Measurements from ENCODE around the gene PCP2.

PCP2 gene

GRCh38 chr19:7678971-7679751 lies 45.6 kb upstream of the PCP2 start:
- no peak for DNase-seq (ENCODE audit: low read depth)
- no peak for TF ChIP-seq CTCF (conservative IDR thresholded peaks at IDR 0.05; ENCODE audit: low read length)
- H3K4me3 ChIP-seq (ENCODE audit: low read length) = no peak overlapping the region

- no peak for TF ChIP-seq CTCF (conservative IDR thresholded peaks at IDR 0.05; ENCODE audit: low read length)
- no peak for DNase-seq (ENCODE audit: low read depth)
- no peak overlapping the region for H3K4me3 ChIP-seq (ENCODE audit: low read length)
These were observed 44.3 kb upstream of the PCP2 start for GRCh38 chr19:7677669-7678311.

DNA sequence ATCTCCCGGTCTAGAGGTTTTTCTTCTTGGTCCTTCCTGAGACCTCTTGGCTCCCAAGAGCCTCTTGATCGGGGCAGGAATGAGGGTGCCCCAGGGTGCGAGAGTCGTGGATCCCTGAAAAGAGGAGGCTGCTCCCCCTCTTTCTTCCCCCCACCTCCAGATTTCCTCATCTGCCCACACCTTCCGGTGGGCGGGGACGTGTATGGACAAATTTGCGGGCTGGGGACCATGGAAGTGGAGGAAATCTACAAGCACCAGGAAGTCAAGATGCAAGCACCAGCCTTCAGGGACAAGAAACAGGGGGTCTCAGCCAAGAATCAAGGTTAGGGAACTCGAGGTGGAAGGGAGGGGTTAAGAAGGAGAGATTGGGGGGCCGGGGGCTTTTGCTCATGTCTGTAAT lies 43.3 kb upstream of the PCP2 start, which contains the start of gene MCEMP1:
MCEMP1 (plus strand) TSS at position 237 of the 400 bp plus-strand sequence; CDS start at position 268, 31 bp downstream.
- no peak within 1 kb of the TSS for H3K4me3 ChIP-seq (ENCODE audit: low read length)
- TF ChIP-seq CTCF (conservative IDR thresholded peaks at IDR 0.05; ENCODE audit: low read length) = no peak
- DNase-seq (ENCODE audit: low read depth) = no peak

DNA sequence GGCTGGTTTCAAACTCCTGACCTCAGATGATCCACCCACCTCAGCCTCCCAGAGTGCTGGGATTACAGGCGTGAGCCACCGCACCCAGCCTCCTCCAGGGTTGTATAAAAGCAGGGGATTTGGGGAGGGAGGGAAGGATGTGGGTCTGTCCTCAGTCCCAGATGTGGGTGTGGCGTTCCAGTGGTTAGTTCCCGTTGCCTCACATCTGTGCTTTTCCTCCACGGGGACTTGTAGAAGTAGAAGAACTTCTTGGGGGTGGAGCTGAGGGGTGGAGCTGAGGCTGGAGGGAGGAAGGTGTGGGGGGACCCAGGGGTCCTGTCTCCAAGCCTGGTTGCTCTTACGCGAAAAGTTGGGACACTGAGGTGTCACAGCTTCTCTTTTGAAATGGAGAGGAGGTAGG lies 42.9 kb upstream of the PCP2 start:
- no peak overlapping the region for H3K4me3 ChIP-seq (ENCODE audit: low read length)
- DNase-seq (ENCODE audit: low read depth) = no peak
- no peak for TF ChIP-seq CTCF (conservative IDR thresholded peaks at IDR 0.05; ENCODE audit: low read length)

DNA sequence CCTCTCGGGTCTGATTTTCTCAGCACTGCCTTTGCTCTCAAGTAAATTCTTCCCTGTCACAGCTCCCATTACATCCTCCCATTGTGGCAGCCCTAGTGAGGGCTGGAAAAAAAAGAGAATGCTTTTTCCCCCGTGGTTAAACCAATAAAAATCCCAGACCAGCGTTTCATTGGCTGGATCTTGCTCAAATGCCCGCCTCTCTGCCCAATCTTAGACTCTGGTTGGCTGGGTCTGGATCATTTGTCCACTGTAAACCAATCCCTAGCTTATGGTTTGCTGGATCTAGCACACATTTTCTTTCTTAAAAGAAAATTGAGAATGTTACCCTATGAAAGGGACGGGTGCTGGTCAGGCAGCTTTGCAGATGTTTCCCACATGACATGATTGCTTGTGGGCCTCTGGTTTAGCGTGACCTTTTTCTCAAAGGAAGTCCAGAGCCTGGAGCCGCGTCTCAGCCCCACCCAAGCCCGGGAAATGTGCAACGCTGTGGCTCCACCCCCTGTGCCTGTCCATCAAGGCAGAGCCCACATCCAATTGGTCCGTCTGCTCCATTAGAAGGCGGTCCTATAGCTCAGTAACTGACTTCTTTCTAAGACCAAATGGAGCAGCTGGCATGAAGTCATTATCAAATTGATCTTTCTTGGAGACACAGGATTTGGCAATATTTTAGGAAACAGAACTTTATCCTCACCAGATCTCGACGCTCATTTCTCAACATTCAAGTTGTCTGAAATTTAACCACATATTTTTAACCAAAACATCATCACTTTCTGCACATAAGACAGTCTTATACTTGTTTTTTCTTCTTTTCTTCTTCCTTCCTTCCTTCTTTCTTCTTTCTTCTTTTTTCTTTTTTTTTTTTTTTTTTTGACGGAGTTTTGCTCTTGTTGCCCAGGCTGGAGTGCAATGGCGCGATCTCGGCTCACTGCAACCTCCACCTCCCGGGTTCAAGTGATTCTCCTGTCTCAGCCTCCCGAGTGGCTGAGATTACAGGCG lies 40.8 kb upstream of the PCP2 start:
- no peak for TF ChIP-seq CTCF (conservative IDR thresholded peaks at IDR 0.05; ENCODE audit: low read length)
- peak; percentile 63 for DNase-seq (ENCODE audit: low read depth)
- no peak overlapping the region for H3K4me3 ChIP-seq (ENCODE audit: low read length)

DNA sequence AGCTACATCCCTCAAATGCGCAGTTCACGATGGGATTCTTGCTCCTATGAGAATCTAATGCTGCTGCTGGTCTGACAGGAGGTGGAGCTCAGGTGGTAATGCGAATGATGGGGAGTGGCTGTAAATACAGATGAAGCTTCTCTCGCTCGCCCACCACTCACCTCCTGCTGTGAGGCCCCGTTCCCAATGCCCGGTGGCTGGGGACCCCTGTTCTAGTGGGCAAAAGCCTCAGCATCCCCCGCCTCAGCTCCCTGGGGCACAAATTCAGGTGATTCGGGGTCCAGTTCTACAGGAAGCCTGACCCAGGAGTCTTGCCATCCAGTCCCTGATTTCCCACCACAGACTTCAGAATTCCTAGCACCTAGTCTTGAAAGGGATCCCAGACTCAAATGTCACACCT lies 39.0 kb upstream of the PCP2 start:
- no peak overlapping the region for H3K4me3 ChIP-seq (ENCODE audit: low read length)
- TF ChIP-seq CTCF (conservative IDR thresholded peaks at IDR 0.05; ENCODE audit: low read length) = no peak
- DNase-seq (ENCODE audit: low read depth) = no peak

Measured in AG10803 (cell line).